Measurements from ENCODE around the gene TUT1.
"Not testable (repeated sequence)": the region's sequence is repeated elsewhere in the genome, so short reads cannot be mapped to it uniquely, and the experiment has no call there.

Gene TUT1

GRCh38 chr11:62603776-62604299 lies 12.5 kb upstream of the TUT1 start:
- no peak for DNase-seq

DNA sequence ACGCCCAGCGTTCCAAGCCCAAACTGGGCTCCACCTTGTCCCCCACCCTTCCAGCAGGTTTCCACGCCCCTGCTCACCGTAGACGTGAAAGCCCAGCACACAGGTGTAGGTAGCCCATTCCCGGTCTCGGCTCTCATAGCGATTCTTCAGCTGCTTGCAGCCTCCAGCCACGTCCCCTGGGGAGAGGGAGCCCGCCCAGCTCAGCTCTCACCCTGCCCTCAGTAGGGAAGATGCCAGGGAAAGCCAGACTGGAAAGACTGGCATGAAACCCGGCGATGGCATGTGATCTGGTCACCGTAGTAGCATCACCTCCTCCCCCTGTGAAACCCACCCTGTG lies 11.7 kb upstream of the TUT1 start:
- no peak for DNase-seq

DNA sequence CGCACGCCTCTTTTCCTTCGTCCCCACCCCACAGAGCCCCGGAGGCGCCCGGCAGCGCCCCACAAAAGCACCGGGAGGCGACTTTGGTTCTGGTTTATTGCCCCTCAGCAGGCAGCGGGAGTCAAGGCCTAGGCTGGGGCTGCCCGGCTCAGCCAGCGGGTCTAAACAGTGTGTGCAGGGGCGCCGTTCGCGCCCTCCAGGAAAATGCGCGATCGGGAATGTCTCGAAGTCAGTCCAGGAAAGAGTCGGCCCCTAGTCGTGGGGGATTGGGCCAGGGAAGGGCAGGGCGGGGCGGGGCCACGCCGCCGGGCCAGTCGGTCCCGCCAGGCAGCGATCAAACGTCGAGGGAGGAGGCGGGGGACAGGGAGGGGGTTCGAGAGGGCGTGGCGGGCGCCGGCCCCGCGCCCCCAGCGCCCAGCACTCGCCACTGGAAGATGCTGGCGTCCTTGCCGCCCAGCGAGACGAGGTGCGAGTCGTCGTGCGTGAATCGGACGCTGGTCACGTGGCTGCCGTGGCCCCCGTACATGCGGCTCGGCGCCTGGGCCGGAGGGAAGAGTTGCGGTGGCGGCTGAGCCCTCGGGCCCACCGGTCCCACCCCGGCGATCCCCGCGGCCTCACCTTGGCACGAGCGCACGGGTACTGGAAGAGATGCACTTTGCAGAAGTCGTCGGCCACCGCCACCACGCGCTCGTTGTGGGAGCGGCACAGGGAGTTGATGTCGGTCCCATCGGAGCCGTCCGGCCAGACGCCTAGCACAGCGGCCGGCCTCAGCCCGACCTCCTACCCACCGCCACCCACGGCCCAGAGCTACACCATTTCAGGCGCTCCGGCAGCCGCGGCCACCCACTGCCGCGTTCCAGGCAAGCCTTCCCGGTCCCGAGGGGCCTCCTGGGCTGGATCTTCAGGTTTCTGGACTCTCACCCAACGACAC lies 11.1 kb upstream of the TUT1 start:
- peak; percentile 44 for DNase-seq

- peak; percentile 99 for DNase-seq
Measured at GRCh38 chr11:62601372-62602140, 10.2 kb upstream of the TUT1 start, which contains the start of gene MTA2. MTA2 (minus strand) TSS chr11:62601865; CDS start chr11:62601450, 415 bp downstream.

DNA sequence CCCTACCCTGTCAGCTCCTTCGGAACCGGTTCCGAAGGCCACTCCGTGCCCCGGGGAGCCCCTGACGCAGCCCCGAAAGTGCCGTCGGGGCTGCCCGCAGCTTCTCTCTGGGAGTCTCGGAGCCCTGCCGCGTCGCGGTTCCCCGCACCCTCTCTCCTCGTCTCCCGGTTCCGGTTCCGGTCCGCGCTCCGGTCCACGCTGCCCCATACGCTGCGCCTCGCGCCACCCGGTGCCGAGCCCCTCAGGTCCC lies 9.7 kb upstream of the TUT1 start:
- peak; percentile 49 for DNase-seq

DNA sequence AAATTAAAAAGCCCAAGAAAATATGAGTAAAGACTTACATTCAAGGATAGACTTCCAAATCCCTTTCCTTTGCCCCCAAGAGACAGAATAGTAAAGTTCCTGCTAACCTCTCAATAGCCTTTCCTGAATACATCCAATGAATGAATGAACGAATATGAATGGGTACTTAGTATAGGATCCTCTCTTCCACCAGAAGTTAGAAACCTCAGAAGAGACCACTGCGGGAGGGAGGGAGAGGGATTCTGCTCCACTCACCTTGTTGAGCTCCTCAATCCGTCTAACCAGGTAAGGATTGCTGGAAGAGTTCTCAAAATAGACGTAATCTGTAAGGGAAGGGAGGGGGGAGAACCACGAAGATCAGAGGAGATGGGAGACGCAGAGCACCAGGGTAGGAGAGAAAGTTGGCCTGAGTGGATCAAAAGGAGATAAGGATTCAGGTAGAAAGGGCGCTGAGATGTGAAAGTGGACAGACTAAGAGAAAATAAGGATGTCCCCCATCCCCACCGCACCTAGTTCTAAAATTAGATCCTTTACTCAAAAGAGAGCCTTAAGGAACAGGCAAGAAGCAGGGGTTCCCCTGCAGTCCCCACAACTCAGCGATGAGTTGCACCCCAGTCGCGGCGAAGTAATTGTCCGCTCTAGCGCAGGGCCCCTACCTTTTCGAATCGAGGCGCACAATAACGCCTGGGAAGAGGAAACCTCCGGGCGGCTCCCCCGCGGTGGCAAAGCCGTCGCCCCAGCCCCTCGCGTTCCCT lies 9.2 kb upstream of the TUT1 start:
- DNase-seq = no peak

DNA sequence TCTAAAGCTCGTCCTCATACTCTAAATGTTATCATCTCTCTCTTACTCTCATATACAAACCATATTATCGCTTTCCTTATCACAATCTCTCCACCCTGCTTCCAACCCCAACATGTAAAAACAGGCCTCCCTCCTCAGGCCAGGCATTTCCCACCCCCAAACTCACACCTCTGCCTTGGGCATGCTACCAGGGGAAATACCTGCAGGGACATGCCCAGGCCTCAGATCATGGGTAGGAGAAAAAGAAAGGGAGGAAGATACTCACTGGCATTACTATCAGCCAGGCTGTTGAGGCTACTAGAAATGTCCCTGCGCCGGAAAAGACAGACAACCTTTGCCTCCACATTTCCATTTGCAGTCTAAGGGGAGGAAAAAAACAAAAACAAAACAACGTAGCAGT lies 8.6 kb upstream of the TUT1 start:
- peak; percentile 14 for DNase-seq

DNA sequence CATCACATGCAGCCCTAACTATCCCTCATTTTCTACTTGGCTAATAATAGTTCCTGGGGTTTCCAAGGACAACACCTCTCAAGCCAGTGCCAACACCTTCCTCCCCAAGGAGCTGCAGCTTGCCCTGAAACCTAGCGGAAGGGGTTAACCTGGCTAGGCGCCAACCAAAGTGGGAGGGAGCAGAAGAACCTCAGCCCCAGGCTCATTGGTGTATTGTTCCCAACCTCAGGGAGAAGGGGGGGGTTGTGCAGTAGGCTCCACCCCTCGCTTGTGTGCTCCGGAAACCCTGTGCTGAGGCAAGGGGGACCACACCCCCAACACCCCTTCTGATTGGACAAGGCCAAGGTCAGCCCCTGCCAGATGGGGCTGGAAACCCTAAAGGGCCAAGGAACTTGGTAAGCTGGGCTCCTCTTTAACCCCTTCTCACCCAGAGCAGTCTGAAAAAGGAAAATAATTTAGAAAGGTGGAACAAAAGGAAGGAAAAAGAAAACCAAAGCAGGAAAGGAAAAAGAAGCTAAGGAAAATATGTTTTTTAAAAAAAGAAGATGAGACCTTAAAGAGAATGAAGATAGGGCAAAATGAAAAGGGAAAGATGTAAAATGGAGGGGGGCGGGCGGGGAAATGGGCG lies 7.9 kb upstream of the TUT1 start:
- DNase-seq = peak; percentile 95

DNA sequence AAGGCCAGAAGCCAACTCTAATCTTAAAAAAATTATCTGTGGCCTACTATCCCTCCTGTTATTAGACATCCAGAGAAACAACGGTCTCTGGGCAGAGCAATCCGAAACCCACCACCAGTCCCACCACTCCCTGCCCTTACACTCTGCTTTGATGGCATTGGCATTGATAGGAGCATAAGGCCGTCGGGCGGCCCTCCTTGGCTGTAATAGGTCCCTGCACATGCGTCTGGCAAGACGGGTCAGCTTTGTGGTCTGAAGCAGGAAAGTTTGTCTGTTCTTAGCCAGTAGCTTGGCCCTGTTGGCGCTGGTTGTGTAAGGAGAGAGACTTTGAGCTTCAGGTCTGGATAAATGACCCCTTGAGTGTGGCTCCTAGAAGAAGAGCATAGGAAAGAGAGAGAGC lies 3.8 kb upstream of the TUT1 start:
- no peak for DNase-seq

- DNase-seq = peak; percentile 72
Measured at GRCh38 chr11:62593434-62594044, 2.2 kb upstream of the TUT1 start.

DNA sequence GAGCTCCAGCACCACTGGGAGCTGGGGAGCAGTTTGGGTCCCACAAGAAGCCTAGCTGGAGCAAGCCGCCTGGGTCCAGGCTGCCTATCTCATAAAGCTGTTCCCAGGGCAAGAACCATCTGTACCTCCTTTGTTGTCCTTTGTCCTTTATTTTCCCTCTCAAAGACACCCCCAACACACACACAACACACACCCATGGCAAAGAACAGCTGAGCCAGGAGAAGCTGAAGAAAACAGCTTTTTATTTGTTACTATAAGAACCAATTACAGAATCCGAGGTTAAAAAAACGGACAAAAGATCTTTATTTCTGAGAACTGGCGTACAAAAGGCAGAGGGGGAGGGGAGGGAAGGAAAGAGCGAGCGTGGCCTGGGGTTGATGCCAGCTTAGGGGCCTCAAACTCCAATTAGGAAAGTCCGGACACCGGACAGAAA lies 1.7 kb upstream of the TUT1 start:
- DNase-seq = no peak

GRCh38 chr11:62592146-62592815 lies 958 bp upstream of the TUT1 start:
- no peak for DNase-seq

- DNase-seq = no peak
Measured at GRCh38 chr11:62588966-62589637, 2.2 kb downstream of the TUT1 start.

DNA sequence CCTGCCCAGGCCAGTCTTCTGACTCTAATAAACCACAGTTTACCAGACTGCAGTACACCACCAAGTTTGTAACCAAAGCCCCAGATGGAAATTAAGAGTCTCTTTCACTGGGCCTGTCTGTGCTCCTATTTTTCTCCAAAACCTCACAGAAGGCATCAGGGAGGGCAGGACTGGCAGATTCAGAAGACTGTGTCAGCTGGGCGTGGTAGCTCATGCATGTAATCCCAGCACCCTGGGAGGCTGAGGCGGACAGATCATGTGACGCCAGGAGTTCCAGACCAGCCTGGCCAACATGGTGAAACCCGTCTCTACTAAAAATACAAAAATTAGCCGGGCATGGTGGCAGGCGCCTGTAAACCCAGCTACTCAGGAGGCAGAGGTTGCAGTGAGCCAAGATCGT lies 6.0 kb downstream of the TUT1 start:
- DNase-seq = not testable (repeated sequence)

DNA sequence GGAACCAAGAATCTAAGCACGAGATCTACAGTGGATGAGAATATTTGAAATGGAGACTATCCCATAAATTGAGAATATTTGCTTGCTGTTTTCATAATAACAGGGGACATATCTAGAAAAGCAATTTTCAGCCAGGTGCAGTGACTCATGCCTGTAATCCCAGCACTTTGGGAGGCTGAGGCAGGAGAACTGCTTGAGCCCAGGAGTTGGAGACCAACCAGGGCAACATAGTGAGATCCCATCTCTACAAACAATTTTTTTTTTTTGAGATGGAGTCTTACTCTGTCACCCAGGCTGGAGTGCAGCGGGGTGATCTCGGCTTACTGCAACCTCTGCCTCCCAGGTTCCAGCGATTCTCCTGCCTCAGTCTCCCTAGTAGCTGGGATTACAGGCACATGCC lies 9.6 kb downstream of the TUT1 start:
- DNase-seq = not testable (repeated sequence)

- no peak for DNase-seq
Measured at GRCh38 chr11:62580959-62581715, 10.2 kb downstream of the TUT1 start.

DNA sequence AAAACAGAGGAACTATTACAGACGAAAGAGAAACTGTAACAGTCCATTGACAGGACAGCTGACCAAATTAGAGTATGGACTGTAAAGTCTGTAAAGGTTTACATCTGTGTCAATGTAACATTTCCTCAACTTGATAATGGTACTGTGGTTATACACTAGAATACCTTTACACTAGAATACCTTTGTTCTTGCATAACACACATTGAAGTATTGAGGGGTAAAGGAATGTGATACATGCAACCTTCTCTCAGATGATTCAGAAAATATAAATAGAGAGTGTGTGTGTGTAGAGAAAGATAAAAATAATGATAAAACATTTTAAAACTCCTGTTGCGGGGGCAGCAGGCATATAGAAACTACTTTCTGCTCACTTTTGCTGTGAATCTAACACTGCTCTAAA lies 12.1 kb downstream of the TUT1 start:
- no peak for DNase-seq

GRCh38 chr11:62578541-62578940 lies 12.8 kb downstream of the TUT1 start:
- no peak for DNase-seq

- DNase-seq = no peak
Measured at GRCh38 chr11:62577046-62577714, 14.1 kb downstream of the TUT1 start.

DNA sequence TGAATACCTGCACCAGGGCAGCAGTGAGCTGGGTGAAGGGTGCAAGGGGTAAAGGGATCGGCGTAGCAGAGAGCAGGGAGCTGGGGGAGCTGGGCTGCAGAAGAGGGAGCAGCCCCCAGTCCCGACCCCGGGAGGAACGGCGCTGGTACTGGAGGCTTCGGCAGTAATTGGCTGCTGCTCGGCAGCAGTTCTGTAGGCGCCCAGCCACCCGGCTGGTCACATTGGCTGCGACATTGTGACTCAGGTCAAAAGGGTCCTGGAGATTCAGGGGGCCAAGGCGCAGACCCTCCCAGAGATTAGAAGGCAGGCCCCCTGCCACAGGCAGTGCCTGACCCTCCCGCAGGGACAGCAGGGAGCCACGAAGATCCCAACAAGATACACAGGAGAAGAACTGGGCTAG lies 15.5 kb downstream of the TUT1 start:
- no peak for DNase-seq
